ENCODE measurements around the gene TBC1D22A.
"Not testable (repeated sequence)": the region's sequence is repeated elsewhere in the genome, so short reads cannot be mapped to it uniquely, and the experiment has no call there.

The TBC1D22A gene

GRCh38 chr22:47157486-47158270 is 395.2 kb downstream of the TBC1D22A start:
- no peak for DNase-seq (ENCODE audit: low spot score)

GRCh38 chr22:47158457-47158856 is 396.0 kb downstream of the TBC1D22A start:
- DNase-seq (ENCODE audit: low spot score): no peak

- no peak for DNase-seq (ENCODE audit: low spot score)
Measured at GRCh38 chr22:47159592-47159991, 397.1 kb downstream of the TBC1D22A start.

GRCh38 chr22:47160141-47160541 is 397.7 kb downstream of the TBC1D22A start:
- no peak for DNase-seq (ENCODE audit: low spot score)

- DNase-seq (ENCODE audit: low spot score): no peak
Measured at GRCh38 chr22:47160781-47161520, 398.5 kb downstream of the TBC1D22A start.

- no peak for DNase-seq (ENCODE audit: low spot score)
Measured at GRCh38 chr22:47161631-47162030, 399.2 kb downstream of the TBC1D22A start.

GRCh38 chr22:47162865-47163264 is 400.4 kb downstream of the TBC1D22A start:
- no peak for DNase-seq (ENCODE audit: low spot score)

- no peak for DNase-seq (ENCODE audit: low spot score)
Measured at GRCh38 chr22:47163481-47163855, 401.0 kb downstream of the TBC1D22A start.

- DNase-seq (ENCODE audit: low spot score): no peak
Measured at GRCh38 chr22:47163856-47164513, 401.5 kb downstream of the TBC1D22A start.

GRCh38 chr22:47164514-47165337 is 402.3 kb downstream of the TBC1D22A start:
- no peak for DNase-seq (ENCODE audit: low spot score)

- no peak for DNase-seq (ENCODE audit: low spot score)
Measured at GRCh38 chr22:47165338-47166032, 403.0 kb downstream of the TBC1D22A start.

- no peak for DNase-seq (ENCODE audit: low spot score)
Measured at GRCh38 chr22:47166033-47166404, 403.6 kb downstream of the TBC1D22A start.

- DNase-seq (ENCODE audit: low spot score): no peak
Measured at GRCh38 chr22:47166446-47167016, 404.1 kb downstream of the TBC1D22A start.

- no peak for DNase-seq (ENCODE audit: low spot score)
Measured at GRCh38 chr22:47167056-47167455, 404.6 kb downstream of the TBC1D22A start.

- DNase-seq (ENCODE audit: low spot score): not testable (repeated sequence)
Measured at GRCh38 chr22:47167921-47168320, 405.5 kb downstream of the TBC1D22A start.

- no peak for DNase-seq (ENCODE audit: low spot score)
Measured at GRCh38 chr22:47168441-47168840, 406.0 kb downstream of the TBC1D22A start.

GRCh38 chr22:47168900-47169800 is 406.7 kb downstream of the TBC1D22A start:
- peak; percentile 42 for DNase-seq (ENCODE audit: low spot score)

- no peak for DNase-seq (ENCODE audit: low spot score)
Measured at GRCh38 chr22:47169801-47170140, 407.3 kb downstream of the TBC1D22A start.

GRCh38 chr22:47170511-47171440 is 408.3 kb downstream of the TBC1D22A start:
- not testable (repeated sequence) for DNase-seq (ENCODE audit: low spot score)

Data from hepatic stellate cell (primary cell).